ENCODE measurements around the gene SEMA6B. TPM values are rescaled to one million over a fixed set of nuclear protein-coding genes. Genes with fewer than 3 reads are reported as not detected.
A peak's percentile ranks its signal among the peaks of the same experiment; 100 is the strongest.

Gene SEMA6B
- total and polyA plus RNA-seq, 3 experiments from 2014 or later: 0.55 to 0.91 TPM; not detected in 1

- POLR2A ChIA-PET: no interaction called here
- no peak overlapping the region for H3K4me3 Mint-ChIP-seq
- H3K9me3 Mint-ChIP-seq: no peaks in the 10 kb centered on the region
- H3K27ac Mint-ChIP-seq: no peak overlapping the region
- DNase-seq: no peak
- no peaks in the 10 kb centered on the region for H3K9me3 ChIP-seq (ENCODE audit: low read length)
- no peak overlapping the region for H3K27ac ChIP-seq (ENCODE audit: low read depth, low read length)
- H3K27me3 Mint-ChIP-seq: peaks cover 45 to 57% of the 10 kb centered on the region in 2 donors
- no peaks in the 10 kb centered on the region for H3K36me3 Mint-ChIP-seq
- CTCF ChIA-PET: interaction anchor here (2.4 kb wide), 1 partner anchor 56 kb away, joined by 9 read pairs; no protein-coding TSS in a partner anchor
- H3K36me3 ChIP-seq (ENCODE audit: insufficient read depth, low read length): no peaks in the 10 kb centered on the region
- H3K4me1 ChIP-seq (ENCODE audit: insufficient read depth, low read length): no peaks in the 10 kb centered on the region
- H3K4me1 Mint-ChIP-seq: peaks cover 9 to 12% (median 9%) of the 10 kb centered on the region in 3 donors
- H3K4me3 ChIP-seq (ENCODE audit: low read length): no peak overlapping the region
- peaks cover 37% of the 10 kb centered on the region for H3K27me3 ChIP-seq (ENCODE audit: insufficient read depth, low read length, poor library complexity, severe bottlenecking)
Observed at GRCh38 chr19:4580021-4580901, 20.8 kb upstream of the SEMA6B start.

GRCh38 chr19:4579389-4579788 is 19.9 kb upstream of the SEMA6B start:
- no peak for DNase-seq
- Histone ChIP-seq H3K4me1 (ENCODE audit: insufficient read depth, low read length) (no peaks in the 10 kb centered on the region), H3K4me3 (ENCODE audit: low read length) (no peak overlapping the region), H3K36me3 (ENCODE audit: insufficient read depth, low read length) (no peaks in the 10 kb centered on the region), H3K9me3 (ENCODE audit: low read length) (no peaks in the 10 kb centered on the region), H3K27me3 (ENCODE audit: insufficient read depth, low read length, poor library complexity, severe bottlenecking) (peaks cover 32% of the 10 kb centered on the region), H3K27ac (ENCODE audit: low read depth, low read length) (no peak overlapping the region)
- no peaks in the 10 kb centered on the region for H3K36me3 Mint-ChIP-seq
- H3K4me1 Mint-ChIP-seq: peaks cover 9 to 12% (median 9%) of the 10 kb centered on the region in 3 donors
- CTCF ChIA-PET: interaction anchor here (2.4 kb wide), 1 partner anchor 57 kb away, joined by 9 read pairs; no protein-coding TSS in a partner anchor
- peaks cover 43 to 55% of the 10 kb centered on the region in 2 donors for H3K27me3 Mint-ChIP-seq
- H3K9me3 Mint-ChIP-seq: no peaks in the 10 kb centered on the region
- POLR2A ChIA-PET: no interaction called here
- no peak overlapping the region for H3K27ac Mint-ChIP-seq
- H3K4me3 Mint-ChIP-seq: peak overlapping the region in 1 of 7 donors; percentile 15

- Mint-ChIP-seq H3K4me3 (no peak overlapping the region), H3K27ac (peak overlapping the region in 1 of 8 donors; percentile 33), H3K9me3 (no peaks in the 10 kb centered on the region), H3K36me3 (no peaks in the 10 kb centered on the region), H3K4me1 (peaks cover 9 to 12% (median 9%) of the 10 kb centered on the region in 3 donors), H3K27me3 (peaks cover 41 to 56% of the 10 kb centered on the region in 2 donors)
- DNase-seq: no peak
- H3K9me3 ChIP-seq (ENCODE audit: low read length): no peaks in the 10 kb centered on the region
- no peaks in the 10 kb centered on the region for H3K4me1 ChIP-seq (ENCODE audit: insufficient read depth, low read length)
- H3K27ac ChIP-seq (ENCODE audit: low read depth, low read length): no peak overlapping the region
- no peak overlapping the region for H3K4me3 ChIP-seq (ENCODE audit: low read length)
- peaks cover 29% of the 10 kb centered on the region for H3K27me3 ChIP-seq (ENCODE audit: insufficient read depth, low read length, poor library complexity, severe bottlenecking)
- ChIA-PET POLR2A (no interaction called here), CTCF (interaction anchor here (2.4 to 3.7 kb wide), 2 partner anchors 57 to 58 kb away, joined by 9 to 44 read pairs; no protein-coding TSS in a partner anchor)
- no peaks in the 10 kb centered on the region for H3K36me3 ChIP-seq (ENCODE audit: insufficient read depth, low read length)
Observed at GRCh38 chr19:4578552-4579248, 19.2 kb upstream of the SEMA6B start.

GRCh38 chr19:4577020-4577782 is 17.7 kb upstream of the SEMA6B start:
- no peak for DNase-seq
- H3K27ac ChIP-seq (ENCODE audit: low read depth, low read length): no peak overlapping the region
- H3K36me3 ChIP-seq (ENCODE audit: insufficient read depth, low read length): no peaks in the 10 kb centered on the region
- no peaks in the 10 kb centered on the region for H3K9me3 ChIP-seq (ENCODE audit: low read length)
- no peak overlapping the region for H3K27ac Mint-ChIP-seq
- H3K27me3 ChIP-seq (ENCODE audit: insufficient read depth, low read length, poor library complexity, severe bottlenecking): peaks cover 20% of the 10 kb centered on the region
- no peaks in the 10 kb centered on the region for H3K36me3 Mint-ChIP-seq
- no peak overlapping the region for H3K4me3 ChIP-seq (ENCODE audit: low read length)
- POLR2A ChIA-PET: no interaction called here
- H3K4me1 ChIP-seq (ENCODE audit: insufficient read depth, low read length): no peaks in the 10 kb centered on the region
- H3K4me1 Mint-ChIP-seq: peaks cover 4 to 5% (median 5%) of the 10 kb centered on the region in 3 donors
- peaks cover 33 to 50% of the 10 kb centered on the region in 2 donors for H3K27me3 Mint-ChIP-seq
- H3K9me3 Mint-ChIP-seq: no peaks in the 10 kb centered on the region
- no peak overlapping the region for H3K4me3 Mint-ChIP-seq
- CTCF ChIA-PET: interaction anchor here (1.3 to 3.7 kb wide), 7 partner anchors 11 to 214 kb away, joined by 3 to 44 read pairs (median 4); partner anchors contain the start of genes FEM1A and TNFAIP8L1

GRCh38 chr19:4576016-4576933 is 16.8 kb upstream of the SEMA6B start:
- Mint-ChIP-seq H3K4me3 (no peak overlapping the region), H3K27me3 (peaks cover 28 to 45% of the 10 kb centered on the region in 2 donors)
- H3K27me3 ChIP-seq (ENCODE audit: insufficient read depth, low read length, poor library complexity, severe bottlenecking): peaks cover 15% of the 10 kb centered on the region

GRCh38 chr19:4575267-4576015 is 16.0 kb upstream of the SEMA6B start:
- Histone ChIP-seq H3K27me3 (ENCODE audit: insufficient read depth, low read length, poor library complexity, severe bottlenecking) (peaks cover 15% of the 10 kb centered on the region), H3K9me3 (ENCODE audit: low read length) (no peaks in the 10 kb centered on the region), H3K4me1 (ENCODE audit: insufficient read depth, low read length) (no peaks in the 10 kb centered on the region), H3K4me3 (ENCODE audit: low read length) (no peak overlapping the region), H3K36me3 (ENCODE audit: insufficient read depth, low read length) (no peaks in the 10 kb centered on the region), H3K27ac (ENCODE audit: low read depth, low read length) (no peak overlapping the region)
- no peak for DNase-seq
- no peak overlapping the region for H3K4me3 Mint-ChIP-seq
- ChIA-PET CTCF (interaction anchor here (1.3 to 3.7 kb wide), 4 partner anchors 9 to 216 kb away, joined by 4 to 44 read pairs (median 14); partner anchors contain the start of gene FEM1A), POLR2A (no interaction called here)
- no peaks in the 10 kb centered on the region for H3K36me3 Mint-ChIP-seq
- H3K27ac Mint-ChIP-seq: peak overlapping the region in 1 of 8 donors; percentile 63
- H3K27me3 Mint-ChIP-seq: peaks cover 28 to 47% of the 10 kb centered on the region in 2 donors
- H3K9me3 Mint-ChIP-seq: no peaks in the 10 kb centered on the region
- H3K4me1 Mint-ChIP-seq: no peaks in the 10 kb centered on the region

More at GRCh38 chr19:4576016-4576933, 16.8 kb upstream of the SEMA6B start:
- Mint-ChIP-seq H3K27ac (no peak overlapping the region), H3K9me3 (no peaks in the 10 kb centered on the region), H3K36me3 (no peaks in the 10 kb centered on the region), H3K4me1 (no peaks in the 10 kb centered on the region)
- ChIA-PET POLR2A (interaction anchor here (0.6 to 0.8 kb wide), 2 partner anchors 47 to 59 kb away, joined by 3 to 5 read pairs; no protein-coding TSS in a partner anchor), CTCF (interaction anchor here (1.3 to 3.7 kb wide), 6 partner anchors 10 to 215 kb away, joined by 3 to 44 read pairs (median 8); partner anchors contain the start of genes FEM1A and TNFAIP8L1)
- Histone ChIP-seq H3K4me3 (ENCODE audit: low read length) (no peak overlapping the region), H3K36me3 (ENCODE audit: insufficient read depth, low read length) (no peaks in the 10 kb centered on the region), H3K27ac (ENCODE audit: low read depth, low read length) (no peak overlapping the region), H3K4me1 (ENCODE audit: insufficient read depth, low read length) (no peaks in the 10 kb centered on the region), H3K9me3 (ENCODE audit: low read length) (no peaks in the 10 kb centered on the region)
- DNase-seq: peak; percentile 40 to 79 (median 55)

Data from CD8-positive, alpha-beta memory T cell (primary cell).